Mesothelial cell of epicardium (in vitro differentiated cells): ENCODE data around the gene ARHGEF19. TPM values are rescaled to one million over a fixed set of nuclear protein-coding genes. Genes with fewer than 3 reads are reported as not detected.

Source experiments
- DNase-seq, 2 experiments: peaks; one replicate each; pipeline ENCODE4 v3.0.0; 2021; ENCODE audit warnings: low spot score in 2 of 2; ENCODE audit not compliant: unreplicated experiment in 2 of 2
- H3K27ac Mint-ChIP-seq: 2 replicates; pipeline ENCODE4 v1.8.0; 2021; ENCODE audit warnings: mixed read lengths
- H3K27me3 Mint-ChIP-seq: 2 replicates; pipeline ENCODE4 v1.8.0; 2021; ENCODE audit warnings: low read depth, mixed read lengths
- H3K36me3 Mint-ChIP-seq: 2 replicates; pipeline ENCODE4 v1.8.0; 2021; ENCODE audit warnings: mixed read lengths
- H3K4me1 Mint-ChIP-seq: 2 replicates; pipeline ENCODE4 v1.8.0; 2021; ENCODE audit warnings: mixed read lengths
- H3K4me3 Mint-ChIP-seq: 2 replicates; pipeline ENCODE4 v1.8.0; 2021; ENCODE audit warnings: mild to moderate bottlenecking, moderate library complexity, mixed read lengths
- H3K9me3 Mint-ChIP-seq: 2 replicates; pipeline ENCODE4 v1.8.0; 2021; ENCODE audit warnings: mixed read lengths
- total RNA-seq: library from RNA; stranded (reverse); gene quantifications from 3 replicates; pipeline ENCODE4 v1.2.1, GENCODE V29; 2021
- TF ChIP-seq, protein P1 (sequence below): fragments of 200-600 bp; sonication (generic); IDR thresholded peaks from one replicate; pipeline ENCODE4 v1.5.0; 2021; ENCODE audit warnings: antibody characterized with exemption; ENCODE audit not compliant: unreplicated experiment

ARHGEF19 gene
- total RNA-seq, 1 donor from 2014 or later = 86.6 TPM

DNA sequence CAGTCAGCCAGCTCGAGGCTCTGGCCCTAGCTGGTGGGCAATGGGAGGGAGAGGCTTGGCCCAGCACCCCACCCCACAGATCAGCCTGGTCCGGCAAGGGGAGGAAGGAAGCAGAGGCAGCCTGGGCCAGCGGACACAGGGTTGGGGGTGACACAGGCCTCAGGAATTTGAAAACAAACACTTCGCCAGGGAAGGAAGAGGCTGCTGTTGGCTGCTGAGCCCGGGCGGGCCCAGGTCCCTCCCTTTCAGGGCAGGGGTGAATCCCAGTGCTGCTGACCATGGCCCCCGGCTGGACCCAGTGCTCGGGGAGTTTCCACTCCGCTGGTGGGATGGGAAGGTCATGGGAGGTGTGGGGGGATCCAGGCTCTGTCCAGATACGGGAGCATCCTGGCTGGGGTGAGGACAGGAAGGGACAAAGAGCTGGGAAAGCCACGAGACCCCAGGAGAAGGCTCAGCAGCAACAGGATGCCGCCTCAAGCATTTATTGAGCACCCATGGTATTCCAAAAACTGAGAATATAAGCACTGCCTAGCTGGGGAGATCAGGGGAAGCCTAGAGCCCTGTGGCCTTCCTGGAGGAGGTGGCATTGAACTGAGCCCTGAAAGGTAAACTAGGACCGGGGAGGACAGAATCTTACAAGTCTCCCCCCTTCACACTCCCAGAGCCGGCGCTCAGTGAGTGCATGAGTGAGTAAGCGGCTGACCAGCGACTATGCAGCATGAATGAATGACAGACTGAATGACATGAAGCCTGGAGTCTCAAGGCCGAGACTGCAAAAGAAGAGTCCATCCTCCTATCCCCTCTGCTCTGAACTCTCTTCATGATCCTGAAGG, 30.3 kb downstream of the ARHGEF19 start:
- peaks cover 32% of the 10 kb centered on the region for H3K4me1 Mint-ChIP-seq
- H3K27me3 Mint-ChIP-seq = no peaks in the 10 kb centered on the region
- H3K4me3 Mint-ChIP-seq = no peak overlapping the region
- DNase-seq = peak in 1 of 2 experiments; percentile 67
- peak overlapping the region; percentile 99 for H3K27ac Mint-ChIP-seq
- H3K36me3 Mint-ChIP-seq = no peaks in the 10 kb centered on the region
- H3K9me3 Mint-ChIP-seq = no peaks in the 10 kb centered on the region
- TF ChIP-seq, protein P1, sequence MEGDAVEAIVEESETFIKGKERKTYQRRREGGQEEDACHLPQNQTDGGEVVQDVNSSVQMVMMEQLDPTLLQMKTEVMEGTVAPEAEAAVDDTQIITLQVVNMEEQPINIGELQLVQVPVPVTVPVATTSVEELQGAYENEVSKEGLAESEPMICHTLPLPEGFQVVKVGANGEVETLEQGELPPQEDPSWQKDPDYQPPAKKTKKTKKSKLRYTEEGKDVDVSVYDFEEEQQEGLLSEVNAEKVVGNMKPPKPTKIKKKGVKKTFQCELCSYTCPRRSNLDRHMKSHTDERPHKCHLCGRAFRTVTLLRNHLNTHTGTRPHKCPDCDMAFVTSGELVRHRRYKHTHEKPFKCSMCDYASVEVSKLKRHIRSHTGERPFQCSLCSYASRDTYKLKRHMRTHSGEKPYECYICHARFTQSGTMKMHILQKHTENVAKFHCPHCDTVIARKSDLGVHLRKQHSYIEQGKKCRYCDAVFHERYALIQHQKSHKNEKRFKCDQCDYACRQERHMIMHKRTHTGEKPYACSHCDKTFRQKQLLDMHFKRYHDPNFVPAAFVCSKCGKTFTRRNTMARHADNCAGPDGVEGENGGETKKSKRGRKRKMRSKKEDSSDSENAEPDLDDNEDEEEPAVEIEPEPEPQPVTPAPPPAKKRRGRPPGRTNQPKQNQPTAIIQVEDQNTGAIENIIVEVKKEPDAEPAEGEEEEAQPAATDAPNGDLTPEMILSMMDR = no peak

DNA sequence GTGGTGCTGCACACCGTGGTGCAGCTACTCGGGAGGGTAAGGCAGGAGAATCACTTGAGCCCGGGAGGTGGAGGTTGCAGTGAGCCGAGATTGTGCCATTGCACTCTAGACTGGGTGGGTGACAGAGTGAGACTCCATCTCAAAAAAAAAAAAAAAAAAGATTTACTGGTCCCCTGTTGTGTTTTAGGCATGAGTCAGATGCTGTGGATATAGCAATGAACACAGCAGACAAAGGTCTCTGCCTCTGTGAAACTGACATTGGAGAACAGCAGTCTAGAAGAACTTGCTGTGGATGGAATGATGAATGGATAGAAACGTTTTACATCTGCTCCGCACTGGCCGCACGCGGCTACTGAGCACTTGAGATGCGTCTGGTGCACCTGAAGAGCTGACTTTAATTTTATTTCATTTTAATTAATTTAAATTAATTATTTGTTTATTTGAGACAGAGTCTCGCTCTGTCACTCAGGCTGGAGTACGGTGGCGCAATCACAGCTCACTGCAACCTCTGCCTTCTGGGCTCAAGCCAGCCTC, 32.1 kb downstream of the ARHGEF19 start:
- TF ChIP-seq, protein P1 = no peak
- H3K4me3 Mint-ChIP-seq = no peak overlapping the region
- H3K27ac Mint-ChIP-seq = no peak overlapping the region
- H3K36me3 Mint-ChIP-seq = no peaks in the 10 kb centered on the region
- no peak for DNase-seq
- peaks cover 48% of the 10 kb centered on the region for H3K4me1 Mint-ChIP-seq
- H3K9me3 Mint-ChIP-seq = no peaks in the 10 kb centered on the region
- no peaks in the 10 kb centered on the region for H3K27me3 Mint-ChIP-seq

GRCh38 chr1:16178596-16179497, 33.6 kb downstream of the ARHGEF19 start:
- H3K9me3 Mint-ChIP-seq = no peaks in the 10 kb centered on the region

DNA sequence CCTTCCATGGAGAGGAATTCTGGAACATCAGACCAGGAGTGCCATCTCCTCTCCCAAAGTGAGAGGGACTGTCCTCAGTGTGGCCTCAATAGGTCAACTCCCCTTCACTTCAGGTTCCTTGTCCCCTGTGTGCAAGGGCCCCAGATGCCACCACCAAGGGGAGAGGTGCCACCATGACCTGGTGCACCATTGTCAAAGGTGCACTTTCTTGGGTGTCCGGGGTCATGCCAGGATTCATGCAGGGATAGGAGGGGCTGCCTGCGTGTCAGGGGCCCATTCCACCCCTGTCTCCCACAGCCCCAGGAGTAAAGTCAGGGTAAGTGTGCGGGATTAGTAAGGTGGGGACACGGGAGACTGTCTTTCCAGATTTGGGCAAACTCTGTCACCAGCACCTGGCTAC, 35.1 kb downstream of the ARHGEF19 start:
- TF ChIP-seq, protein P1 = no peak

More at GRCh38 chr1:16178596-16179497, 33.6 kb downstream of the ARHGEF19 start:
- Mint-ChIP-seq H3K4me3 (no peak overlapping the region), H3K27ac (peak overlapping the region; percentile 81), H3K4me1 (peaks cover 48% of the 10 kb centered on the region), H3K36me3 (no peaks in the 10 kb centered on the region), H3K27me3 (no peaks in the 10 kb centered on the region)
- no peak for DNase-seq
- TF ChIP-seq, protein P1 = no peak

DNA sequence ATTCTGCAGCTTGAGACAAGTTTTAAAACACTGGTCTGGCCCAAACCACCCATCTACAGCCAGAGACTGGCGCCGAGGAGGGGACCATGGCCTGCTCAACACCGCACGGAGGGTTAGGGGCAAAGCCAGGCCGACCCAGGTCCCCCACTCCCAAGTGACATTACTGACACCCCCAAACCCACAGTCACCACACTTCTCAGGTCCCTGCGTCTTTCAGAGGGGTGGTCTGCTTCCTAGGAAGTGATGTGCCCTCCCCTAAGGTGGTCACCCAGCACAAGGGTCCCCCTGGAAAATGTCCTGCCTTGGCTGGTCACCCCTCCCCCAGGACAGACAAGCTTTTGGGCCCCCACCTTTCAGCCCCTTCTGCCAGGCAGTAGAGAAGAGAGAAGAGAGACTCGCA, 35.8 kb downstream of the ARHGEF19 start:
- H3K36me3 Mint-ChIP-seq = no peaks in the 10 kb centered on the region
- peaks cover 52% of the 10 kb centered on the region for H3K4me1 Mint-ChIP-seq
- H3K9me3 Mint-ChIP-seq = no peaks in the 10 kb centered on the region
- TF ChIP-seq, protein P1 = no peak
- H3K27ac Mint-ChIP-seq = peak overlapping the region; percentile 95
- no peaks in the 10 kb centered on the region for H3K27me3 Mint-ChIP-seq
- H3K4me3 Mint-ChIP-seq = no peak overlapping the region
- DNase-seq = no peak

More for the DNA sequence above, 35.1 kb downstream of the ARHGEF19 start:
- Mint-ChIP-seq H3K36me3 (no peaks in the 10 kb centered on the region), H3K4me3 (no peak overlapping the region), H3K27ac (peak overlapping the region; percentile 95), H3K27me3 (no peaks in the 10 kb centered on the region), H3K9me3 (no peaks in the 10 kb centered on the region), H3K4me1 (peaks cover 56% of the 10 kb centered on the region)
- DNase-seq = no peak
